ENCODE data around the gene ARF6.

GRCh38 chr14:49876563-49877127 is 16.2 kb upstream of the ARF6 start:
- TF ChIP-seq CTCF (IDR thresholded peaks at IDR 0.05) (no peak), EP300 (IDR thresholded peaks at IDR 0.05) (no peak)
